ENCODE results near the gene MID1IP1.

MID1IP1 gene, protein sequence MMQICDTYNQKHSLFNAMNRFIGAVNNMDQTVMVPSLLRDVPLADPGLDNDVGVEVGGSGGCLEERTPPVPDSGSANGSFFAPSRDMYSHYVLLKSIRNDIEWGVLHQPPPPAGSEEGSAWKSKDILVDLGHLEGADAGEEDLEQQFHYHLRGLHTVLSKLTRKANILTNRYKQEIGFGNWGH

DNA sequence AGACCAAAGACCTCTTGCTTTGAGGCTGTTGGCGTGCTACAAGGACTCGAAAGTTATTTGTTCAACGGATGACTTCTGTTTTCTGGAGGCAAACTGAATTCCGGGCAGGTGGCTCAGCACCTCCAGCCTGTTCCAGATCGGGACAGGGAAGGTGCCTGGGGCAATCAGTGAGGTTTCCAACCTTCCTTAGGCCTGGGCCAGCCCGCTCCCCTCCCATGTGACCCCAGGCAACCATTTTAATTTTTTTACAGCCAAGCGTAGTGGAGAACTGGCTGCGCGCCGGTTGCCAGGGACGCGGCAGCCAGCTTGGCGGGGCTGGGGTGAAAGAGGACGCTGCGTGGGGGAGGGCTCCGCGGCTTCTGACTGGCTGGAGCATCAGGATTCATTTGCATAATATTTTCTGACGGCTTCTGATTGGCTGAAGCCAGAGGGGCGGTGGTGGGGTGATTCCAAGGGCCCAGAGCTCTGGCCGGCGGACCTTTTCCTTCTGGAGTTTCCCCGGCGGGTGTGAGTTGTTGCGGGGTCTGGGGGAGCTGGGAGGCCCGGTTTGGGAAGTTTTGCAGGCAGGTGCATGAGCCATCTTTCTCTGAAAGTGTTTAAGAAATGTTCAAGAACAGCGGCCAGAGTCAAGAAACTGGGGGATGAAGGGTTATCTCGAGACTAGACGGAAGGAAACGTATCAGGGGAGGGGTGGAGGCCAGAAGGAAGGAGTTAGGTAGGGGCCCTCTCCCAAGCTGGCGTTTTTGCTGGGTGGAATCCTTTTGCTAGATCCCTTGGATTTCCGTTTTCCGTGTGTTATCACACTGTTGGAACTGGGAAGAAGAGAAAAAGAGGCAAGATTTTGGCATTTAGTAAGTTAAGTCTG is at the start of gene MID1IP1:
TSS of gene MID1IP1 (plus strand) at position 479 of the 865 bp plus-strand sequence. CDS start 3,488 bp downstream, outside the sequence.
- peak; percentile 87 to 92 for DNase-seq

DNA sequence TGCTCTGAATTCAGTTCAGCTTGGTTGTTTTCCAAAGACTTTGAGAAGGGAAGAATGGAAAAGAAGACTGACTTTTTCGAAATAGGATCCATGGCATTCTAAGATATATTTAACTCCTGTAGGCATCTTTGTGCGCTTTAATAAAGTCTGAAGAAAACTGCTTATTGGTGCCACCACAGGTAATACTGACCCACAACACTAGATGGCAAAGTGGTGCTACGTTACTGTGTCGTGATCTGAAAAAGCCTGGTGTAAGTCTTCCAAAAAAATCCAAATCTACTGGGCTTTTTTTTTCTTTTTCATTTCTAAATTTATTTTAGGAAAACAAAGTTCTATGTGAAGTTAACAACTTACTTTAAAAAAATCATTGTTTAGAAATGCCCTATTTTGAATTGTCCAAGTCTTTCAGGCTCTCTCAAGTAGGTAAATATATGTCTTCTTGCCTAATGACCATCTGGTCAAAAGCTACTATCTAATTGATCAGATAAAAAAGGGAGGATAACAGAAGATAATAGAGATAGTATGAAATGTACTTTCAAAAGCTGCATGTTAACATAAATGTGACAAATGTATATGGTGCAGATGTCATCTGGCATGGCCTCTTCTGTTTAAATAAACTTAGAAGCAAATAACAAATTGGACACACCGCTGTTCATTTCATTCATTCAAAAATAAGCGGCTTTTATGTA is 47.0 kb upstream of the MID1IP1 start:
- DNase-seq, result peak; percentile 37 to 54

DNA sequence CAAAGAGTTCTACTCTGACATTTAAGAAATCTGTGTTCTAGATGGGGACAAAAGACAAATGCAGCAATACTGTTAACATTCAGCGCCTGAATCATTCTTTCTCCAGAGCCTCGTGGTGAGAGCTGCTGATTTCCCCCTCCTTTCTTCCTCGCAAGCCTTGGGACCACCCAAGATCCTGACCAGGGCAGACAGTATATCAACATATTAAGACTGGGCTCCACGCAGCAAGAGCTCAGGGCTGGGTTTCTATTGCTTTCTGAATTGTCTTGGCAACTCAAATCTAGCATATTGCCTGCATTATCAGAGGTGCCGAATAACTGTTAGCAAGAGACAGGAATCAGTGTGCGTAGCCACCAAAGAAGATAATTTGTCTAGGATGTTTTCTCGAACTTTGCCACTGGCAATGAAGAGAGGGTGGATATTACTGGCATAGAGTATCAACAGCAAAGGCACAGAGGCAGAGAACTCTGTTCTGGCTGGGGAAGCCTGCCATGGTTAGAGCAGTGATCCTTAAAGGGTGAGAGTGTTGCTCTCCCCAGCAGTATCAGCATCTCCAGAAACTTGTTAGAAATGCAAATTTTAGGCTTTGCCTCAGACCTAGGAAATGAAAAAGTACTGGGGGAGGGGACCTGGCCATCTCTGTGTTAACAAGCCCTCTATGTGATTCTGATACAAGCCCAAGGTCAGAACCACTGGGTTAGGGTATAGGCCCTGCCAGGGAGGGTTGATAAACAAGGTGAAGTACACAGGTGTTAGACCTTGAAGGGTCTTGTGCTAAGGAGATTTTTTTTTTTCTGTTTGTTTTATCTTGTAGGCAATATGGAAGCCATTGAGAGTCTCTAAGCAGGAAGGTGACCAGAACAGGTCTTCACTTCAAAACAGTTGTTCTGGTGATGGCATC is 46.2 kb upstream of the MID1IP1 start:
- no peak for DNase-seq

DNA sequence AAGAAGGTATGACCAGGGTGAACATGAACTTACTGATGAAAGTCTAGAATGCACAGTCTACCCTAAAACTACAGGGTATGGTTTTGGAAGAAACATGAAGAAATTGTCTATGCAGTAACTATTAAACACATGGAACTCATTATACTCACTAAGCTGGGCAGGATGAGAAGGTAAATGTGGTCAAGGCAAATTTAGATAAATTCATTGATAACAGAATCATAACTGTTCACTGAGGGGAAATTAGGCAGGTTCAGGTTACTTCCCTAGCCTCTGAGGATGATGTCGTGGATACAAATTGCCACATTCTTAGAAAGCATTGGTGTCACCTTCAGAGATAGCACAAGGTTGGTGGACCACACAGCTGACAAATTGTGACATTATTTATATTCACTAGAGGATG is 40.4 kb upstream of the MID1IP1 start:
- DNase-seq, result no peak

DNA sequence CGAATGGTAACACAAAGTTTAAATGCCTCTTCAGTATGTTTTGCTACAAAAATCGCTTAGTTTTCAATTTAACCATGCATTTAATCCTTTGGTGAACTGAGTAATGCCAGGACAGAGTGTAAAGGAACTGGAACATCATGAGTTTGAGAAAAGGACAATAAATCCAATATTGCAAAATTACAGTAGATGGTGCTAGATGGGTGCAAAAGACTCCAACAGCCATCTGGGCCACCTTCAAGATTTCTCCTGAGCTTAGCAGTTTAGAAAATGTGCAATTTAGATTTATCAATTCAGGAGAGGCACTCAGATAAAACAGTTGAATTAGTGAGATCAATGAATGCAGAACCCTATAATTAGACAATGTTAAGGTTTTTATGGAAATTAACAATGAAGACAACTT is 33.2 kb upstream of the MID1IP1 start:
- DNase-seq, result peak; percentile 0 to 16

DNA sequence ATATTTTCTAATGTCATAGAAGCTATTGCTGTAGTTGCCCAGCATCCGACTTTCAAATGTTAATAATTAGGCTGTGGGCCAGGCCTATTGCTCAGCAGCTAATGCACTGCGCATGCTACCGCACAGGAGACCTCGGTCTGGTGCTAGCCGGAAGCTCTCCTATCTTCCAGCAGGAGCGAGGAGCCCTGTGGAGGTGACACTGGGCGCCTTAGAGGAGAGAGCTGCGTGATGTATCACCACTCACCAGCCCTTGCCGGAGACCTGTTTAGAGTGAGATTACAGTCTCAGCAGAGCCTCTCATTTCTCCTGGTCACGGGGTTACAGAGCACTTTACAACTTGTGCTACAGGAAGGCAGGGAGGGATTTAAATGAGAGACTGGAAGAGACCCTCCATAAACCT is 31.1 kb upstream of the MID1IP1 start:
- no peak for DNase-seq

DNA sequence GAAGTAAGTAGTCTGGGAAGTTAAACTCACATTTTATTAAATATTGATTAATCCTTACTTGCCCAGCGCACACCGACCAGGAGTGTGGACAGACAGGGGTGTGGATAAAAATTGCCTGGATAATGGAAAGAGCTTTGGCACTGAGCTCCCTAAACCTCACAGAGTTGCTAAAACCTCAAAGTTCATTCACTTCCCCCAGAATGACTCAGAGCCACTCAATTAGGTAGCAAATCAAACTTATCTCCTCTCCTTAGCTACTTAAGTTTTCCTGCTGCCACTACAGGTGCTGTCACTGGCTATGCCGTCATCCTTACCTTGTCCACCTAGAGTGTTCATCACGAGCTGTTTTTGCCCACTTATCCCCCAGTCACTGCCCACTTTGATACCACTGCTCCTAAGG is 27.0 kb upstream of the MID1IP1 start:
- DNase-seq, result no peak

DNA sequence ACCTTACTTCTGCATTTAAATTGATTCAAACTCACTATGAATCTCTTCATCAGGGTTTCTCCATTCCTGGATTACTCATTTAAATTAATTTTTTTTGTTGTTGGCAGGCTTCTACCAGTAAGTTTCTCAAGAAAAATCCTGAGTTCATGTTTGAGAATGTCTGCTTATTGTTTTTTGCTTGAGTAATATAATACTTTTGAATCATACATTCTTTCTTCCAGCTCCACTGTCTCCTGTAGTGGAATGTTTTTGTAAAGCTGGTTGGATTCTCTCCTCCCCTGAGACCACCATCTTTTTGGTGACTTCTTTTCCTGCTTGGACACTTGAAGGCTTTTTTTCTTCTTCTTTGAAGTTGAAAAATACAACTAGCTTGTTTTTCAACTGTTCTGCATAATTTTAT is 4.3 kb upstream of the MID1IP1 start:
- DNase-seq, result no peak

DNA sequence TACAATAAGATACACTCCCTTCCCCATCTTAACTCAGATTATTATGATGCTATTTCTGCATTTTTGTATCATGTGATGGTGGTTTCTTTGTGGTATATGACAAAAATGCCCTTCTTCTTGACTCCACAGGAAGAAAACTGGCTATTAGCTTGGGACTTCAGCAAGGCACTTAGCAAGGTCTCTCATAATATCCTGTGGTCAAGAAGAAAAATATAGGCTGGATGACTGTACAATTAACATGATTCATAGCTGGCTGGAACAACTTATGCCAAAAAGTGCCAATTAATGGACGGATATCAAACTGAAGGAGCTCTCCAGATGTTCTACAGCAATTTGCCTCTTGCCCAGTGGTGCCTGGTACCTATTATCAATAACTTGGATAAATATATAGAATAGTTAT is 2.3 kb upstream of the MID1IP1 start:
- no peak for DNase-seq

DNA sequence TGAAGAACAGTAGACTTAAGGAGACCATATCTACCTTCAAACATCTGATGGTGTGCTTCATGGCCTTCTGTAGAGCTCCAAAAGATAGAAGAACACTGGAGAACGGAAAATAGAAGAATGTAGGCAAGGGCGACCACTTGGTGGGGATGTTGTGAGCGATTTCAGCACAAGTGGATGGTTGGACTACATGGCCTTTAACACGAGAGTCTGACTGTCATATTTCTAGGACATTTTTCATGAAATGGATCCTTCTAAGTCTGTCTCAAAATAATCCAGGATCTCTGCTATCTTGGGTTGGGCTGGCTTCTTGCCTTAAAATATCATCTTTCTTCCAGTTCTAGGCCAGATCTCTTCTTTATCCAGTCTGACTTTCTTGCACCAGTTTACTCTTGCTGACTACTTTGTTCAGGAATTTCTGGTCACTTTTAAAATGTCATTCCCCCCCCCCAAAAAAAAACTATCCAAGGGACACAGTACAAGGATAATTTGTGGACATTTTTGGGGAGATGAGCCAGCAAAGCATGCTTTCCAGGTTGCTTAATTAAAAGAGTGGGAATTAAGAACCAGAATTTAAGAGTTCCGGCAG is 1.2 kb upstream of the MID1IP1 start:
- peak in 1 of 2 experiments; percentile 1 for DNase-seq

DNA sequence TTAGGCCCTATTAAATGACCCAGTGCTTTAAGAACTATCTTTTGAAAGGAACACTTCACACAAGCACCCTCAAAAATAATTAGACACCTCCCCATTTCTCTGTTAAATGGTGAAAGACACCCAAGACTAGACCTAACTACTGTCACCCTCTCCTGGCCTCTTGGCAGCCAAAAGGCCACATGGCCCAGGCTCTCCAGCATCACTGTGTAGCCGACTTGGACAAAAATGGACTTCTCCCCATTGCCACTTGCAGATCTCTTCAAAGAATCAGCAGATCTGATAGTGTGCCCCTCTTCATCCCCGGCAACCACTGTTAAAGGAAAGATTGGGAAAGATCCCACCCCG is 2.0 kb downstream of the MID1IP1 start:
- peak in 1 of 2 experiments; percentile 20 for DNase-seq

DNA sequence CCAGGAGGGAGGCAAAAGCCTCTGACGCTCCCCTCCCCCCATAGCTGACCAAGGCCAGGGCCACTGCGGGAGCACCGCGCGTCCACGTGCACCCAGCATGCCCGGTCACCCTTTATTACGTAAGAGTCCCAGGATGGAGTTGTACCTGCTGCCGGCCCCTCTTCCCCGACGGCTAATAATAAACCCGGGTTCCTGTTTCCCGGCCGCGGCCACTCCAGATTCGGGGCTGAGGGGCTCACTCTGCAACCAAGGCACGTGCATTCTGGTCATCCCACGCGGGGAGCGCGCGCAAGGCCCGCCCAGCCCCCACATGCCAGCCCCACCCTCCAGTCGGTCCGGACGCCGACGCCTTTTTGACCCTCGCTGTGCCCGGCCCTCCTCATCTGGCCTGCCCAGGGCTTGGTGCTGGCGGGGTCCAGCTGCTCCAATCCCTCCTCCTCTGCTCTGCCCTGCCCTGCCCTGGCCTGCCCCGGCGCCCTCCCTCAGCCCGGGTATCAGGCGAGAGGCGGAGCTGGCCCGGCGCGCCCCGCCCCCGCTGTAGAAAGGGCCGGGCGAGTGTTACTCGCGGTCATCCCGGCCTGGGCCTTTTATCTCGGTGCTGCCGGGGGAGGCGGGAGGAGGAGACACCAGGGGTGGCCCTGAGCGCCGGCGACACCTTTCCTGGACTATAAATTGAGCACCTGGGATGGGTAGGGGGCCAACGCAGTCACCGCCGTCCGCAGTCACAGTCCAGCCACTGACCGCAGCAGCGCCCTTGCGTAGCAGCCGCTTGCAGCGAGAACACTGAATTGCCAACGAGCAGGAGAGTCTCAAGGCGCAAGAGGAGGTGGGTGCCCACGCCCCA is 2.6 kb downstream of the MID1IP1 start:
- peak; percentile 11 to 74 for DNase-seq

DNA sequence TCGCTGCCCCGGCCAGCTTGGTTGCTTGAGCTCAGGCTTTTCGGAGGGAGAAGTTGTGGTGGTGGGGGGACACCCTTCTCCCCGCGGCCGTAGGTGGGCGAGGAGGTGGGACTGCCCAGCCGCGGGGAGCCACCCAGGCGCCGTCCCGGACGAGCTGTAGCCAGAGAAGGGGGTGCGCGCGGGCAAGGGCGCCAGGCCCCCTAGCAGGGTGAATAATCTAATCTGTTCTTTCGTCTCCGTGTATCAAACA is 3.1 kb downstream of the MID1IP1 start:
- no peak for DNase-seq

DNA sequence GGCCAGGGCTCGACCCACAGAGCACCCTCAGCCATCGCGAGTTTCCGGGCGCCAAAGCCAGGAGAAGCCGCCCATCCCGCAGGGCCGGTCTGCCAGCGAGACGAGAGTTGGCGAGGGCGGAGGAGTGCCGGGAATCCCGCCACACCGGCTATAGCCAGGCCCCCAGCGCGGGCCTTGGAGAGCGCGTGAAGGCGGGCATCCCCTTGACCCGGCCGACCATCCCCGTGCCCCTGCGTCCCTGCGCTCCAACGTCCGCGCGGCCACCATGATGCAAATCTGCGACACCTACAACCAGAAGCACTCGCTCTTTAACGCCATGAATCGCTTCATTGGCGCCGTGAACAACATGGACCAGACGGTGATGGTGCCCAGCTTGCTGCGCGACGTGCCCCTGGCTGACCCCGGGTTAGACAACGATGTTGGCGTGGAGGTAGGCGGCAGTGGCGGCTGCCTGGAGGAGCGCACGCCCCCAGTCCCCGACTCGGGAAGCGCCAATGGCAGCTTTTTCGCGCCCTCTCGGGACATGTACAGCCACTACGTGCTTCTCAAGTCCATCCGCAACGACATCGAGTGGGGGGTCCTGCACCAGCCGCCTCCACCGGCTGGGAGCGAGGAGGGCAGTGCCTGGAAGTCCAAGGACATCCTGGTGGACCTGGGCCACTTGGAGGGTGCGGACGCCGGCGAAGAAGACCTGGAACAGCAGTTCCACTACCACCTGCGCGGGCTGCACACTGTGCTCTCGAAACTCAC is 3.6 kb downstream of the MID1IP1 start:
- peak in 1 of 2 experiments; percentile 12 for DNase-seq

DNA sequence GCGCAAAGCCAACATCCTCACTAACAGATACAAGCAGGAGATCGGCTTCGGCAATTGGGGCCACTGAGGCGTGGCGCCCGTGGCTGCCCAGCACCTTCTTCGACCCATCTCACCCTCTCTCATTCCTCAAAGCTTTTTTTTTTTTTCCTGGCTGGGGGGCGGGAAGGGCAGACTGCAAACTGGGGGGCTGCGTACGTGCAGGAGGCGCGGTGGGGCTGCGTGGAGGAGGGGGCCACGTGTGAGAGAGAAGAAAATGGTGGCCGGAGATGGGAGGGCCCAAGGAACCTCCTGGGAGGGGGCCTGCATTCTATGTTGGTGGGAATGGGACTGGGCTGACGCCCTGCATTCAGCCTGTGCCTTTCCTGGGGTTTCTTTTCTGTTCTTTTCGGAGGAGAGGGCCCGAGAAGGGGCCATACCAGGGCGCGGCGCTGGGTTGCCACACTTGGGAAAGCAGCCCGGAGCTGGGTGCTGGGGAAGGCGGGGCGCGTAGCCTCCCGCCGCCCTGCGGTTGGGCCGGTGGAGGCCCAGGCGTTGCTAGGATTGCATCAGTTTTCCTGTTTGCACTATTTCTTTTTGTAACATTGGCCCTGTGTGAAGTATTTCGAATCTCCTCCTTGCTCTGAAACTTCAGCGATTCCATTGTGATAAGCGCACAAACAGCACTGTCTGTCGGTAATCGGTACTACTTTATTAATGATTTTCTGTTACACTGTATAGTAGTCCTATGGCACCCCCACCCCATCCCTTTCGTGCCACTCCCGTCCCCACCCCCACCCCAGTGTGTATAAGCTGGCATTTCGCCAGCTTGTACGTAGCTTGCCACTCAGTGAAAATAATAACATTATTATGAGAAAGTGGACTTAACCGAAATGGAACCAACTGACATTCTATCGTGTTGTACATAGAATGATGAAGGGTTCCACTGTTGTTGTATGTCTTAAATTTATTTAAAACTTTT is 4.5 kb downstream of the MID1IP1 start:
- DNase-seq, result peak in 1 of 2 experiments; percentile 47

DNA sequence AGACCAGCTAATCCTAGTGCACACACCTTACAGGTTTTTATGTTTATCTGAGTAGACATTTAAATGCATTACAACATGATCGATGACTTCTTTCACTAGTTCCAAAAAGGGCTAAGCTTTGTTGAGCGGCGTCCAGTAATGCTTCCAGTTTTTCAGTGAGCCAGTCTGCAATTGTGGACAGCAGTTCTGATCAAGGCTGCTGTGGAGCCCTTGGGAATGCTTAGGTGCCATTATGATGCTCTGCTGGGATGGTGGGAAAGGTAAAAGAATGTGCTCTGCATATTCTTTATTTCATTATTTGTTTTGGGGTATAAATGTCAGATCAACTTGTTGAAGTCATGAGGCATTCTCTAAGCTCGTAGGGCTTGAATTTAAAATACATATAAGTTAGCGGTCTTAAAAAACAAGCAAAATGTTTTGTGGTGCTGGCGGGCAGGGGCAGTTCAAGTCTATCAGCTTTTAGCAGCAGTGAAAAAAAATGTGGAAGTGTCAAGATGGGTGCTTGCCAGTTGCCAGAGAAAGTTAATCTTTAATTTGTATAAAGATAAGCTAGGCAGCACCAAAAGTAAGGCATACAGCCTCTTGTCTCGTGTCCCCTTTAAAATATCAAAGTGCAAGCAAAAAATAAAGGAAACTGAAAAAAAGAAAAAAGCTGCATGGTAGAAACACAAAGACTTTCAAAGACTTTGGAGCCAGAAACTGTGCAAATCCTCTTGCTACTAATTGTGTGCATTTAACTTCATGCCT is 5.8 kb downstream of the MID1IP1 start:
- DNase-seq, result no peak

DNA sequence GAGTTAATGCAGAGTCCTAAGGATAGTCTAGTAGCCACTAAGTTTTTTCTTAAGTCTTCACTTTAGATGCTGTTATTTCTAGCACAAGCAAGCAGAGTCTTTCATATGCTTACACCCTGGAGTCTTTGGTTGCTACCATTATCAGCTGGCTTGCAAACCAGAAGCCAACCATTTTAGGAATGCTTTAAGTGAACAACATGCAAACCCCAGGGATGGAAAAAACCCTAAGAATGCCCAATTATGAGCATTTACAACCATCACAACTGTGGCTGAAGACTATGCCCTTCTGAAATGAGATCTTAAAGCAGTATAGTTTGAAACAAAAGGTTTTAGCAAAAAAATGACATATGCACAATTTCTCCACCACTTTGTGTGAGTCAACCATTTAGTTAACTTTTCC is 6.6 kb downstream of the MID1IP1 start:
- no peak for DNase-seq

DNA sequence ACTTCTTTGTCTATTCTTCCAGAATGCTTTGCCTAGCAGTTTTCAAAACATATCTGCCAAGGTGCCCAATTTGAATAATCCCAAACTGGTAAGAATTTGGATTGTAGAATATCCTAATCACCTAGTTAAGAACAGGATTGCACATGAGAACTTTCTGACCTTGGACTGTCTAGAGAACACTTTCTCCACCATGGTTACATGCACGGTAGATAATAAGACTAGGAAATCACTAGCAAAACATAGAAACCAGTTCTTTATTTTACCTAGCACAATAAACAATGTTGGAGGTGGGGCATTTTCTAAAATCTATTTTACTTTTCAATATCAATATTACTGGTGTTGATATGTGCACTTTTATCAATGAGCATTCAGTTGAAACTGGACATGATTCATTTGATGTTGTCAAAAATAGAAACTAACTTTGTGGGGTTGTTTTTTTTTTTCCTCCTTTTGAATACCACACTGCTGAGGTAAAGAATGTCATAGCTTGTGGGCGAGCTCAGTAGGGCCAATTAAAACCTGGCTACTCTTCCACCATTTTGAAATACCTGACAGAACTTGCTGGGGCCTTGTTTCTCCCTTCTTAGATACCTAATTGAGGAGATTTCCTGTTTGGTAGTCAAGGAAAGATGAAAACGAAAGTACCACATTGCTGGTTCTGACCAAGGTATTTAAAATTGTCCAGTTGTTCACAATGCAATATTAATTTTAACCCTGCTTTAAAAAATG is 10.4 kb downstream of the MID1IP1 start:
- no peak for DNase-seq
